Measurements from ENCODE around the gene OPN1SW. TPM values are rescaled to one million over a fixed set of nuclear protein-coding genes. Genes with fewer than 3 reads are reported as not detected.

Gene OPN1SW
- total RNA-seq, 1 experiment from 2014 or later: not detected

GRCh38 chr7:128794020-128794419 is 18.4 kb upstream of the OPN1SW start:
- no peak for DNase-seq (ENCODE audit: extremely low read depth, low read depth)

GRCh38 chr7:128793181-128793547 is 17.6 kb upstream of the OPN1SW start:
- no peak for DNase-seq (ENCODE audit: extremely low read depth, low read depth)

- no peak for DNase-seq (ENCODE audit: extremely low read depth, low read depth)
Measured at GRCh38 chr7:128792471-128793180, 17.0 kb upstream of the OPN1SW start.

- DNase-seq (ENCODE audit: extremely low read depth, low read depth): no peak
Measured at GRCh38 chr7:128791972-128792327, 16.4 kb upstream of the OPN1SW start.

GRCh38 chr7:128791121-128791971 is 15.8 kb upstream of the OPN1SW start, which contains the start of gene CCDC136:
TSS of gene CCDC136 (plus strand) at chr7:128791968. CDS start at chr7:128792412, 444 bp downstream.
- DNase-seq (ENCODE audit: extremely low read depth, low read depth): peak; percentile 53

GRCh38 chr7:128790315-128791041 is 14.9 kb upstream of the OPN1SW start:
- DNase-seq (ENCODE audit: extremely low read depth, low read depth): no peak

- no peak for DNase-seq (ENCODE audit: extremely low read depth, low read depth)
Measured at GRCh38 chr7:128788446-128789412, 13.1 kb upstream of the OPN1SW start.

GRCh38 chr7:128785738-128786137 is 10.1 kb upstream of the OPN1SW start:
- no peak for DNase-seq (ENCODE audit: extremely low read depth, low read depth)

GRCh38 chr7:128783143-128783861 is 7.7 kb upstream of the OPN1SW start:
- peak; percentile 36 for DNase-seq (ENCODE audit: extremely low read depth, low read depth)

- no peak for DNase-seq (ENCODE audit: extremely low read depth, low read depth)
Measured at GRCh38 chr7:128781851-128782250, 6.3 kb upstream of the OPN1SW start.

- DNase-seq (ENCODE audit: extremely low read depth, low read depth): no peak
Measured at GRCh38 chr7:128781126-128781525, 5.5 kb upstream of the OPN1SW start.

GRCh38 chr7:128778946-128779345 is 3.4 kb upstream of the OPN1SW start:
- DNase-seq (ENCODE audit: extremely low read depth, low read depth): no peak

GRCh38 chr7:128777156-128778123 is 1.8 kb upstream of the OPN1SW start:
- DNase-seq (ENCODE audit: extremely low read depth, low read depth): no peak

GRCh38 chr7:128774921-128775320 is 673 bp downstream of the OPN1SW start:
- DNase-seq (ENCODE audit: extremely low read depth, low read depth): no peak

- DNase-seq (ENCODE audit: extremely low read depth, low read depth): no peak
Measured at GRCh38 chr7:128774029-128774689, 1.4 kb downstream of the OPN1SW start.

GRCh38 chr7:128773604-128774003 is 2.0 kb downstream of the OPN1SW start:
- DNase-seq (ENCODE audit: extremely low read depth, low read depth): no peak

- DNase-seq (ENCODE audit: extremely low read depth, low read depth): no peak
Measured at GRCh38 chr7:128770233-128770632, 5.4 kb downstream of the OPN1SW start.
